Inferior parietal cortex (tissue), 1 donor: ENCODE data around the gene LAMC2.

Experiments used
- DNase-seq: peaks from one replicate; pipeline ENCODE4 v3.0.0-alpha.2; 2016; ENCODE audit errors: extremely low spot score

LAMC2 gene

GRCh38 chr1:183214021-183214970 is 28.2 kb downstream of the LAMC2 start:
- DNase-seq, result no peak

DNA sequence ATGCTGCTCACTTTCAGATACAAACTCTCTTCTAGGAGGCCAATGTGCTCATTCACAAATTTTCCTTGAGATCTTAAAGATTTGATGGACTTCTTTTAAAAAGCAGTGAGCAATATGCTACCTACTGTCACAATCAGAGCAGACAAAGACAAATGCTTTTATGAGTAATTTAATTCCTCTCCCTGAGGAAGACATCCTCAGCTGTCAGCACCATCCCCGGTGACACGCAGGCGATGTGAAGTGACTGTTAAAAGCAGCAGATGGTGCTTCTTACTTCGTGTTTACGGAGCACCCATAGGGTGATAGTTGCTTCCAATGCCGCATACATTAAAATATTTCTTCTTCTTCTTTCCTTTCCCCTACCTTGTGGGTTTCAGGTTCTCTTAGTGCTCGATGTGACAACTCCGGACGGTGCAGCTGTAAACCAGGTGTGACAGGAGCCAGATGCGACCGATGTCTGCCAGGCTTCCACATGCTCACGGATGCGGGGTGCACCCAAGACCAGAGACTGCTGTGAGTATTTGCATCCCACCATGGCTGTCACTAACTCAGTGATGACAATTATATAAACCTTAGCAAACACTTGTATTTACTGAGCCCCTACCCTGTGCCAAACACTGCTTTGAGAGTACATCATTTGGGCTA is 29.1 kb downstream of the LAMC2 start:
- DNase-seq, result no peak

GRCh38 chr1:183215936-183216335 is 29.9 kb downstream of the LAMC2 start:
- DNase-seq, result no peak

- DNase-seq, result no peak
Measured at GRCh38 chr1:183218027-183218618, 32.1 kb downstream of the LAMC2 start.

DNA sequence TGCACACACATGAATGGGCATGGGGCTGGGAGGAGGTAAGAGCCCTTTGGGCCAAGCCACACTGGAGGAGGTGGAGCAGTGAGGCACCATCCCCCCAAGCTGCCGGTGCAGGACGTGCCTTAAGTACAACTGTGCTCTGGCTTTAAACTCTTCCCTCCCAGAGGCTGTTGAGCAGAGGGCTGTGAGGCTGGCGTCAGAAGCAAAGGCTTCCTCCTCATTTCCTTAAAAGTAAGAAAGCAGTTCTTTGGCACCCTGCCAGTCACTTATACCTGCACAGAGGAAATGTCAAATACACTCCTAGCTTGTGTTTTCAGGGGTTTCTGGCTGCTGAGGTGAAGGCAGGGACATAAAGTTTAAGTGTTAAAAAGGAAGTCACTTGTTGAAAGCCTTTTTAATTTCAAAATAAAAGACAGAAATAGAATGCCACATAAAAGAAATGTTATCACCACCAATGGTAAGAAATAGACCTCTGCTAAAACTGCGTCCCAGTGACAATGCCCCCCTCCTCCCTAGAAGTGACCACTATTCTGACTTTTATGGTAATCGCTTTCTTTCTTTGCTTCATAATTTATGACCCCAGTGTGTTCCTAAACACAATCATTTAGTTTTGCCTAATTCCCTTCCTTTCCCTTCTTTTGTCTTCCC is 33.0 kb downstream of the LAMC2 start:
- DNase-seq, result no peak

GRCh38 chr1:183219616-183220009 is 33.5 kb downstream of the LAMC2 start:
- DNase-seq, result no peak

DNA sequence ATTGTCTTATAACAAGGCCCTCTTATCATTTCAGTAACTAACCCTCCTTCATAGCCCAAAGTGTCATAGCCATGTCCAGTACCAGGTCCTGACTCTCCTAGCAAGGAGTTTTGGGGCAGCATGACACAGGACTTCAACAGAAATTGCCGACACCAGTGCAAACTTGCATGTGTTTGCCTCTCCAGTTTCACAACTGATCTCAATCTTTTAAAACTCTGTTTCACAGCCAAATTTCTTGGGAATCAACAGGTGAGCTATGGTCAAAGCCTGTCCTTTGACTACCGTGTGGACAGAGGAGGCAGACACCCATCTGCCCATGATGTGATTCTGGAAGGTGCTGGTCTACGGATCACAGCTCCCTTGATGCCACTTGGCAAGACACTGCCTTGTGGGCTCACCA is 36.8 kb downstream of the LAMC2 start:
- no peak for DNase-seq

GRCh38 chr1:183223467-183223866 is 37.4 kb downstream of the LAMC2 start:
- DNase-seq, result no peak

DNA sequence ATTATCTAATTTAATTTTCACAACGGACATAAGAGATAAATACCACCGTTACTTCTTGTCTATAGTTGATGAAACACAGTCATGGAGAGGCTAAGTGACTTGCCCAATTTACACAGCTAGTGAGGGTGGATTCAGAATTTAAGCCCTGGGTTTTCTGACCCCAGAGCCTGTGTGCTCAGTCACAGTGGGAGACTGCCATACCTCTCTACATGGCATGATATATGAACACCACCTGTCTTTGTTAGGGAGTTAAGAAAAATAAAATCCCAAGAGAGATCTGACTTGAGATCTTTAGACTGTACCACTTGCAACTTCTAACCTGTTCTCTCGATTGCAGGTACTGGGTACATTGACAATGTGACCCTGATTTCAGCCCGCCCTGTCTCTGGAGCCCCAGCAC is 40.3 kb downstream of the LAMC2 start:
- no peak for DNase-seq

DNA sequence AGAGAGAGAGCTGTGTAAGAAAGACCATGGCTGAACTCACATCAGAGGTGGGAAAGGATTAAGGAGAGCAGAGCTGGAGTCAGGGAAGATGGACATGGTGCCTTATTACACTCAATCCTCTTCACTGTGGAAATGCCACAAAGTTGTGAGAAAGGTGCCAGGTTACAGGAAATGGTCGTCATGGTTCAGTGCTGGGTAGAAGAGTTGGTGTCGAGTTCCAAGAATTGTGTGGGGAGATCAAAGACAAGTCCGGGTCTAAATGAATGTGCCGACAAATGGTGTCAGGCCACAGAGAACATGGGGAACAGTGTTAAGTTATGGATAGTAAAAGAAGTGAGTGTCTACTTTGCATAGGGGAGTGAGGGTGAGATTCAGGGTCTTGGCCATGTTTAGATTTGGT is 40.9 kb downstream of the LAMC2 start:
- no peak for DNase-seq

DNA sequence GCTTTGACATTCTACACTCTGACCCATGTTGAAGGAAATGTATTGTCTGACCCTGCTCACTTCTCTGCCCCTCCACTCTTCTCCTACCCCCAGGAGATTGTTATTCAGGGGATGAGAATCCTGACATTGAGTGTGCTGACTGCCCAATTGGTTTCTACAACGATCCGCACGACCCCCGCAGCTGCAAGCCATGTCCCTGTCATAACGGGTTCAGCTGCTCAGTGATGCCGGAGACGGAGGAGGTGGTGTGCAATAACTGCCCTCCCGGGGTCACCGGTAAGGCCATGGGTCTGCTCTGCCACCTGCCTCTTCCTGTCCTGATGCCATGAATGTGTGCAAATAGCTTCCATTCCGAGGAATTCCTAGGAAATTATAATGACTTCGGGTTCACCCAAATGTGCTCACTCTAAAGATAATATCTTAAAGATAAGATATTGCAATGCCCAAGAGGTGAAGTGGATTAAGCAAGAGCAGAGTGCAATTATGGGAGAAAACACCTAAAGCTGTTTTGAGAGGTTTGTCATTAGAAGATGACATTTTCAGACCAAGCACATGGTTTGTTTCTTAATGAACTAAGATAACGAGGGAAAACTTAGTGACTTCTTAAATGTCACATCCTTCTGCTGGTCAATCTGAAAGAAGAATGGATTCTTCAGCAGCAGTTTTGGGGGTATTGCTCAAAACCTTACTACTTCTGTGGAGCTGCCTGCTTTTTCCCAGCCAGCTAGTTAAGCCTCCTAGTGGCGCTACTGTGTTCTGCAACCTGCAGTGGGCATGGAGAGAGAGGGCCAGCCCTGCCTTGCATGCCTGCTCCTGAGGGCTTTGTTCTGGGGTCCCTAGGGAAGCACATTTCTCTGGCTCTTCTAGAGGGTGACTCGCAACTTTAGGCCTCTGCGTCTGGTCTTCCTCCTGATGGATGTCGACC is 41.6 kb downstream of the LAMC2 start:
- no peak for DNase-seq

- DNase-seq, result no peak
Measured at GRCh38 chr1:183228347-183229220, 42.5 kb downstream of the LAMC2 start.

GRCh38 chr1:183230413-183230812 is 44.3 kb downstream of the LAMC2 start:
- DNase-seq, result no peak

- DNase-seq, result no peak
Measured at GRCh38 chr1:183231545-183231944, 45.5 kb downstream of the LAMC2 start.

DNA sequence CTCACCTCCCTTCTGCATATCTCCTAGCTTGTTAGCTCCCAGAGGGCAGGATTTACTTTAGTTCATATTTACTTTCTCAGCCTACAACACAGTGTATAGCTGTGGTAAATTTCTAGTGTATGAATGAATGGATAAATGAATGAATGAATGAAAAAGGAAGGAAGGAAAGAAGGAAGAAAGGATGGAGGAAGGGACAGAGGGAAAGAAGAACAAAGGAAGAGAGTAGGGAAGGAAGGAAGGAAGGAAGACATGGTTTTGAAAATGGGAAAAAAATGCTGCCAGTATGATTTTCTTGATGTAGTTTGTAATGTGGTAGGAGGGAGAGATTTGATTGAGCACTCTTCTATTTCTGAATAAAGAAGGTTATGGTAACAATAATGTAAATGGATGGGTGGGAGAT is 47.0 kb downstream of the LAMC2 start:
- no peak for DNase-seq

- peak; percentile 45 for DNase-seq
Measured at GRCh38 chr1:183234660-183235476, 48.8 kb downstream of the LAMC2 start.

GRCh38 chr1:183235503-183235902 is 49.4 kb downstream of the LAMC2 start:
- DNase-seq, result no peak

DNA sequence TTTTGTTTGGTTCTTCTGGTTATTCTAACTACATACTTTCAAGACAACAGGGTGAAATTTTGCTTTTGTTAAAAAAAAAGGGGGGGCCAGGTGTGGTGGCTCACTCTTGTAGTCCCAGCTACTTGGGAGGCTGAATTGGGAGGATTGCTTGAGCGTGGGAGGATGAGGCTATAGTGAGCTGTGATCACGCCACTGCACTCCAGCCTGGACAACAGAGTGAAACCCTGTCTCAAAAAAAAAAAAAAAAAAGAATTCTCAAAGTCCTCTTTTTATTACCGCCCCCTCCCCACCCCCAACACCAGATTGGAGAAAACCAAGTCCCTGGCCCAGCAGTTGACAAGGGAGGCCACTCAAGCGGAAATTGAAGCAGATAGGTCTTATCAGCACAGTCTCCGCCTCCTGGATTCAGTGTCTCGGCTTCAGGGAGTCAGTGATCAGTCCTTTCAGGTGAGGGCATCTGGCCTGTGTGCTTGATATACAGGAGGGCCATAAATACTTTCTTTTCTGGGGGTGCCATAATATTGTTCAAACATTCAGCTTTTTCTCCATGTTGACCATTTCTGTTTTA is 50.2 kb downstream of the LAMC2 start:
- no peak for DNase-seq

DNA sequence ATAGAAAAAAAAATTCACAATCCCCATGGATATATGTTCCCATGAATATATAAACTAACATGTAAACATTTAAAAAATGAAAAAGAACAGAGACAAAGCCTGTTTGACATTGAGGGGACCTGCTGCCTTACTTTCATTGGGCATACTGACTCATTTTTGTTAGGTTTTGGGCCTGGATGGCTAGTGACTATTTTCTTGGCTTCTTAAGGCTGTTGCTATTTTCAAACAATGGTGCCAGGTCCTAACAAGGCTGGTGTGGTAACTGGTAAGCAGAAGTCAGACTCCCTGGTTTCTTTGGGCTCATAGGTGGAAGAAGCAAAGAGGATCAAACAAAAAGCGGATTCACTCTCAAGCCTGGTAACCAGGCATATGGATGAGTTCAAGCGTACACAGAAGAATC is 51.0 kb downstream of the LAMC2 start:
- DNase-seq, result no peak
